HEK293 (cell line): ENCODE data around the gene BLZF1.

Experiments used
- INSM2 ChIP-seq: fragments of 450-650 bp; formaldehyde crosslinking; IDR thresholded peaks from 2 replicates; pipeline ENCODE4 v1.5.1; 2016; ENCODE audit warnings: missing biosample characterization, missing genetic modification characterization
- KLF9 ChIP-seq: fragments of 450-650 bp; formaldehyde crosslinking; IDR thresholded peaks from 2 replicates; pipeline ENCODE4 v1.5.1; 2016; ENCODE audit warnings: missing biosample characterization, missing genetic modification characterization, low read depth
- MYNN ChIP-seq: fragments of 450-650 bp; formaldehyde crosslinking; IDR thresholded peaks from 2 replicates; pipeline ENCODE4 v1.5.1; 2016; ENCODE audit warnings: missing biosample characterization, missing genetic modification characterization, borderline replicate concordance
- PATZ1 ChIP-seq: fragments of 450-650 bp; formaldehyde crosslinking; IDR thresholded peaks from 2 replicates; pipeline ENCODE4 v1.5.1; 2016; ENCODE audit warnings: missing biosample characterization, missing genetic modification characterization
- RBAK ChIP-seq: fragments of 450-650 bp; formaldehyde crosslinking; IDR thresholded peaks from 2 replicates; pipeline ENCODE4 v1.5.1; 2016; ENCODE audit warnings: missing biosample characterization, missing genetic modification characterization
- SCRT2 ChIP-seq: fragments of 450-650 bp; formaldehyde crosslinking; IDR thresholded peaks from 2 replicates; pipeline ENCODE4 v1.5.1; 2016; ENCODE audit warnings: missing biosample characterization, missing genetic modification characterization
- SETDB1 ChIP-seq: IDR thresholded peaks from one replicate; pipeline ENCODE4 v1.6.1; 2017; ENCODE audit warnings: mild to moderate bottlenecking, low read length, moderate library complexity, mixed read lengths; ENCODE audit not compliant: insufficient read length
- ZFP37 ChIP-seq: fragments of 450-650 bp; formaldehyde crosslinking; IDR thresholded peaks from 2 replicates; pipeline ENCODE4 v1.5.1; 2016; ENCODE audit warnings: missing biosample characterization, missing genetic modification characterization
- ZIC2 ChIP-seq: fragments of 450-650 bp; formaldehyde crosslinking; IDR thresholded peaks from 2 replicates; pipeline ENCODE4 v1.5.1; 2016; ENCODE audit warnings: missing biosample characterization, missing genetic modification characterization
- ZNF138 ChIP-seq: fragments of 450-650 bp; formaldehyde crosslinking; IDR thresholded peaks from 2 replicates; pipeline ENCODE4 v1.5.1; 2016; ENCODE audit warnings: missing biosample characterization, missing genetic modification characterization, borderline replicate concordance
- ZNF184 ChIP-seq: fragments of 450-650 bp; IDR thresholded peaks from 2 replicates; pipeline ENCODE4 v1.5.1; 2018; ENCODE audit warnings: missing biosample characterization, mild to moderate bottlenecking, missing genetic modification characterization
- ZNF202 ChIP-seq: fragments of 450-650 bp; formaldehyde crosslinking; IDR thresholded peaks from 2 replicates; pipeline ENCODE4 v1.5.1; 2016; ENCODE audit warnings: missing biosample characterization, missing genetic modification characterization, borderline replicate concordance
- ZNF221 ChIP-seq: fragments of 450-650 bp; formaldehyde crosslinking; IDR thresholded peaks from 2 replicates; pipeline ENCODE4 v1.5.1; 2017; ENCODE audit warnings: missing biosample characterization, missing genetic modification characterization, borderline replicate concordance
- ZNF24 ChIP-seq: fragments of 450-650 bp; formaldehyde crosslinking; IDR thresholded peaks from 2 replicates; pipeline ENCODE4 v1.5.1; 2016; ENCODE audit warnings: missing biosample characterization, missing genetic modification characterization
- ZNF248 ChIP-seq: fragments of 450-650 bp; formaldehyde crosslinking; IDR thresholded peaks from 2 replicates; pipeline ENCODE4 v1.5.1; 2017; ENCODE audit warnings: missing biosample characterization, missing genetic modification characterization
- ZNF366 ChIP-seq: fragments of 450-650 bp; formaldehyde crosslinking; conservative IDR thresholded peaks from 2 replicates; pipeline ENCODE4 v1.5.1; 2016; ENCODE audit warnings: missing biosample characterization, missing genetic modification characterization
- ZNF398 ChIP-seq: fragments of 450-650 bp; formaldehyde crosslinking; IDR thresholded peaks from 2 replicates; pipeline ENCODE4 v1.5.1; 2017; ENCODE audit warnings: missing biosample characterization, missing genetic modification characterization
- ZNF544 ChIP-seq: fragments of 450-650 bp; formaldehyde crosslinking; IDR thresholded peaks from 2 replicates; pipeline ENCODE4 v1.5.0; 2017; ENCODE audit warnings: missing biosample characterization, missing genetic modification characterization
- ZNF555 ChIP-seq: fragments of 450-650 bp; formaldehyde crosslinking; conservative IDR thresholded peaks from 2 replicates; pipeline ENCODE4 v1.5.1; 2017; ENCODE audit warnings: missing biosample characterization, mild to moderate bottlenecking, missing genetic modification characterization, inconsistent platforms
- ZNF621 ChIP-seq: fragments of 450-650 bp; formaldehyde crosslinking; IDR thresholded peaks from 2 replicates; pipeline ENCODE4 v1.5.1; 2017; ENCODE audit warnings: missing biosample characterization, missing genetic modification characterization
- ZNF670 ChIP-seq: fragments of 450-650 bp; formaldehyde crosslinking; IDR thresholded peaks from 2 replicates; pipeline ENCODE4 v1.5.1; 2016; ENCODE audit warnings: missing biosample characterization, missing genetic modification characterization, low read depth
- ZNF785 ChIP-seq: fragments of 450-650 bp; formaldehyde crosslinking; IDR thresholded peaks from 2 replicates; pipeline ENCODE4 v1.5.1; 2016; ENCODE audit warnings: missing biosample characterization, missing genetic modification characterization
- ZSCAN18 ChIP-seq: fragments of 450-650 bp; formaldehyde crosslinking; IDR thresholded peaks from 2 replicates; pipeline ENCODE4 v1.5.1; 2016; ENCODE audit warnings: missing biosample characterization, missing genetic modification characterization
- ZSCAN23 ChIP-seq: fragments of 450-650 bp; formaldehyde crosslinking; IDR thresholded peaks from 2 replicates; pipeline ENCODE4 v1.5.1; 2016; ENCODE audit warnings: missing biosample characterization, missing genetic modification characterization
- TF ChIP-seq, protein P1 (sequence below): fragments of 450-650 bp; IDR thresholded peaks from 2 replicates; pipeline ENCODE4 v1.5.1; 2018; ENCODE audit warnings: missing biosample characterization, missing genetic modification characterization
- TF ChIP-seq, protein P2 (sequence below): fragments of 450-650 bp; formaldehyde crosslinking; IDR thresholded peaks from 2 replicates; pipeline ENCODE4 v1.5.1; 2016; ENCODE audit warnings: missing biosample characterization, missing genetic modification characterization
- TF ChIP-seq, protein P3 (sequence below): fragments of 450-650 bp; formaldehyde crosslinking; IDR thresholded peaks from 2 replicates; pipeline ENCODE4 v1.5.1; 2016; ENCODE audit warnings: missing biosample characterization, missing genetic modification characterization

Gene BLZF1

GRCh38 chr1:169367686-169368405 is at the start of gene BLZF1, which contains the start of gene NME7 (continued):
- TF ChIP-seq KLF9 (peak; percentile 88), ZNF138 (no peak), INSM2 (tag by site-specific recombination) (no peak), ZNF621 (tag by site-specific recombination) (no peak), ZNF202 (tag by site-specific recombination) (no peak), PATZ1 (tag by site-specific recombination) (no peak), ZIC2 (tag by site-specific recombination) (no peak), SETDB1 (no peak), MYNN (no peak), ZNF366 (tag by site-specific recombination) (peak; percentile 91), ZNF184 (tag by site-specific recombination) (no peak), SCRT2 (tag by site-specific recombination) (no peak), ZSCAN23 (tag by site-specific recombination) (no peak), ZNF544 (no peak), ZFP37 (tag by site-specific recombination) (0 out of 2 replicates have a peak, but pooled peaks have one; percentile 23), ZNF248 (no peak), ZNF785 (no peak), ZNF24 (tag by site-specific recombination) (no peak), ZNF221 (no peak), ZNF670 (no peak), ZNF555 (tag by site-specific recombination) (no peak), RBAK (no peak), ZSCAN18 (tag by site-specific recombination) (no peak), ZNF398 (tag by site-specific recombination) (no peak)
- TF ChIP-seq, protein P1, sequence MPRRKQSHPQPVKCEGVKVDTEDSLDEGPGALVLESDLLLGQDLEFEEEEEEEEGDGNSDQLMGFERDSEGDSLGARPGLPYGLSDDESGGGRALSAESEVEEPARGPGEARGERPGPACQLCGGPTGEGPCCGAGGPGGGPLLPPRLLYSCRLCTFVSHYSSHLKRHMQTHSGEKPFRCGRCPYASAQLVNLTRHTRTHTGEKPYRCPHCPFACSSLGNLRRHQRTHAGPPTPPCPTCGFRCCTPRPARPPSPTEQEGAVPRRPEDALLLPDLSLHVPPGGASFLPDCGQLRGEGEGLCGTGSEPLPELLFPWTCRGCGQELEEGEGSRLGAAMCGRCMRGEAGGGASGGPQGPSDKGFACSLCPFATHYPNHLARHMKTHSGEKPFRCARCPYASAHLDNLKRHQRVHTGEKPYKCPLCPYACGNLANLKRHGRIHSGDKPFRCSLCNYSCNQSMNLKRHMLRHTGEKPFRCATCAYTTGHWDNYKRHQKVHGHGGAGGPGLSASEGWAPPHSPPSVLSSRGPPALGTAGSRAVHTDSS (tag by site-specific recombination): no peak
- TF ChIP-seq, protein P2, sequence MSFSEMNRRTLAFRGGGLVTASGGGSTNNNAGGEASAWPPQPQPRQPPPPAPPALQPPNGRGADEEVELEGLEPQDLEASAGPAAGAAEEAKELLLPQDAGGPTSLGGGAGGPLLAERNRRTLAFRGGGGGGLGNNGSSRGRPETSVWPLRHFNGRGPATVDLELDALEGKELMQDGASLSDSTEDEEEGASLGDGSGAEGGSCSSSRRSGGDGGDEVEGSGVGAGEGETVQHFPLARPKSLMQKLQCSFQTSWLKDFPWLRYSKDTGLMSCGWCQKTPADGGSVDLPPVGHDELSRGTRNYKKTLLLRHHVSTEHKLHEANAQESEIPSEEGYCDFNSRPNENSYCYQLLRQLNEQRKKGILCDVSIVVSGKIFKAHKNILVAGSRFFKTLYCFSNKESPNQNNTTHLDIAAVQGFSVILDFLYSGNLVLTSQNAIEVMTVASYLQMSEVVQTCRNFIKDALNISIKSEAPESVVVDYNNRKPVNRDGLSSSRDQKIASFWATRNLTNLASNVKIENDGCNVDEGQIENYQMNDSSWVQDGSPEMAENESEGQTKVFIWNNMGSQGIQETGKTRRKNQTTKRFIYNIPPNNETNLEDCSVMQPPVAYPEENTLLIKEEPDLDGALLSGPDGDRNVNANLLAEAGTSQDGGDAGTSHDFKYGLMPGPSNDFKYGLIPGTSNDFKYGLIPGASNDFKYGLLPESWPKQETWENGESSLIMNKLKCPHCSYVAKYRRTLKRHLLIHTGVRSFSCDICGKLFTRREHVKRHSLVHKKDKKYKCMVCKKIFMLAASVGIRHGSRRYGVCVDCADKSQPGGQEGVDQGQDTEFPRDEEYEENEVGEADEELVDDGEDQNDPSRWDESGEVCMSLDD (tag by site-specific recombination): no peak
- TF ChIP-seq, protein P3, sequence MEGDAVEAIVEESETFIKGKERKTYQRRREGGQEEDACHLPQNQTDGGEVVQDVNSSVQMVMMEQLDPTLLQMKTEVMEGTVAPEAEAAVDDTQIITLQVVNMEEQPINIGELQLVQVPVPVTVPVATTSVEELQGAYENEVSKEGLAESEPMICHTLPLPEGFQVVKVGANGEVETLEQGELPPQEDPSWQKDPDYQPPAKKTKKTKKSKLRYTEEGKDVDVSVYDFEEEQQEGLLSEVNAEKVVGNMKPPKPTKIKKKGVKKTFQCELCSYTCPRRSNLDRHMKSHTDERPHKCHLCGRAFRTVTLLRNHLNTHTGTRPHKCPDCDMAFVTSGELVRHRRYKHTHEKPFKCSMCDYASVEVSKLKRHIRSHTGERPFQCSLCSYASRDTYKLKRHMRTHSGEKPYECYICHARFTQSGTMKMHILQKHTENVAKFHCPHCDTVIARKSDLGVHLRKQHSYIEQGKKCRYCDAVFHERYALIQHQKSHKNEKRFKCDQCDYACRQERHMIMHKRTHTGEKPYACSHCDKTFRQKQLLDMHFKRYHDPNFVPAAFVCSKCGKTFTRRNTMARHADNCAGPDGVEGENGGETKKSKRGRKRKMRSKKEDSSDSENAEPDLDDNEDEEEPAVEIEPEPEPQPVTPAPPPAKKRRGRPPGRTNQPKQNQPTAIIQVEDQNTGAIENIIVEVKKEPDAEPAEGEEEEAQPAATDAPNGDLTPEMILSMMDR: no peak
